HAP-1 (cell line): ENCODE results near the gene SHH.
A peak's percentile ranks its signal among the peaks of the same experiment; 100 is the strongest.

ENCODE experiments used
- DNase-seq, 2 experiments: peaks; one replicate each; pipeline ENCODE4 v3.0.0-alpha.2; 2016 to 2020; ENCODE audit warnings: low spot score in 2 of 2
- H3K27me3 ChIP-seq: fragments of 250-450 bp; sonication (Bioruptor Pico); 2 replicates; pipeline ENCODE4 v1.5.1; 2020; ENCODE audit warnings: low read depth, mild to moderate bottlenecking, moderate library complexity
- H3K36me3 ChIP-seq: fragments of 250-450 bp; sonication (Bioruptor Pico); replicated peaks from 2 replicates; pipeline ENCODE4 v1.5.1; 2020; ENCODE audit warnings: mild to moderate bottlenecking
- H3K4me1 ChIP-seq: fragments of 250-450 bp; sonication (Bioruptor Pico); 2 replicates; pipeline ENCODE4 v1.5.1; 2020; ENCODE audit warnings: mild to moderate bottlenecking
- H3K4me3 ChIP-seq: fragments of 250-450 bp; sonication (Bioruptor Pico); 2 replicates; pipeline ENCODE4 v1.5.1; 2020; ENCODE audit warnings: mild to moderate bottlenecking, moderate library complexity
- H3K9me3 ChIP-seq: fragments of 250-450 bp; sonication (Bioruptor Pico); 2 replicates; pipeline ENCODE4 v1.5.1; 2020; ENCODE audit warnings: mild to moderate bottlenecking, moderate library complexity
- in situ Hi-C: fragments of 300-500 bp; cut with MboI; formaldehyde crosslinking; loops from 3 replicates; pipeline ENCODE4 v1.14.3; 2020; ENCODE audit warnings: low sequenced_read_pairs, inconsistent platforms, mixed read lengths

SHH gene

GRCh38 chr7:155803418-155804376 is 8.6 kb downstream of the SHH start:
- H3K4me1 ChIP-seq, result peaks cover 8% of the 10 kb centered on the region
- no peaks in the 10 kb centered on the region for H3K9me3 ChIP-seq
- H3K4me3 ChIP-seq, result peak overlapping the region; percentile 7; the same call in 1 of the 2 replicates
- in situ Hi-C loops, result loop anchor here (25.0 kb wide), 2 partner anchors 359 to 1009 kb away; no protein-coding TSS in a partner anchor
- no peaks in the 10 kb centered on the region for H3K36me3 ChIP-seq
- peak in 1 of 2 experiments; percentile 60 for DNase-seq
- no peaks in the 10 kb centered on the region for H3K27me3 ChIP-seq

DNA sequence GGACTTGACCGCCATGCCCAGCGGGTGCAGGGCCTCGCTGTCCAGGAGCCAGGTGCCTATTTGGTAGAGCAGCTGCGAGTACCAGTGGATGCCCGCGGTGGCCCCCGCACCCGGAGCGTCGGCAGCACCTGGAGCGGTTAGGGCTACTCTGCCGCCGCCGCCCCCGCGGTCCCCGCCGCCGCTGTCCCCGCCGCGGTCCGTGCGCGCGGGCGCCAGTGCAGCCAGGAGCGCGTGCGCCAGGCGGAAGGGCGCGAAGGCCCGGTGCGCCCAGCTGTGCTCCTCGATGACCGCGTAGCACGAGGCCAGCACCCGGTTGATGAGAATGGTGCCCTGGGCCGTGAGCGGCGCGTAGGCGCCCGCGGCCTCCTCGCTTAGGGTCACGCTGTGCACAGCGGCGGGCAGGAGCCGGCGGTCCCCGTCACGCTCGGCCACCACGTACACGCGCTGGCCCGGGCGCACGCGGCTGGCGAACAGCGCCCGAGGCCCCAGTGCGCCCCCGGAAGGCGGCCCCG is 9.3 kb downstream of the SHH start:
- DNase-seq, result no peak
- no peaks in the 10 kb centered on the region for H3K36me3 ChIP-seq
- in situ Hi-C loops, result loop anchor here (25.0 kb wide), 2 partner anchors 359 to 1009 kb away; no protein-coding TSS in a partner anchor
- H3K9me3 ChIP-seq, result no peaks in the 10 kb centered on the region
- H3K4me1 ChIP-seq, result peaks cover 8% of the 10 kb centered on the region
- no peak overlapping the region for H3K4me3 ChIP-seq
- H3K27me3 ChIP-seq, result no peaks in the 10 kb centered on the region

DNA sequence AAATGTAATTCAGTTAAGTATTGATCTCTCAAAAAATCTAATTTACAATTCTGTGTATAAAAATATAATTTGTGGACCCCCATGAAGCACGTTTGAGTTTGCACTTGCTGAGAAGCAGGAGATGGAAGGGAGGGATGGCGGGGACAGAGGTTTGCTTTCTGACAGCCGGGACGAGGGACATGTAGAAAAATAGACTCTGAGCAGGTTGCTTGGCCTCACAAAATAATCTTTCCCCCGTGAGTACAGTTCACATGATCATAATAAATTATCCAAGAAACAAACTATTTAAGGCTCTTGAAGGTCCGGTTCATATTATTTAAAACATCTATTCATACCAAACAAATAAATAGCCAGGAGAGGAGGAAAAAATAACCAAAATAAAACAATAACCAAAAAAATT is 10.0 kb downstream of the SHH start:
- no peaks in the 10 kb centered on the region for H3K9me3 ChIP-seq
- no peak for DNase-seq
- no peaks in the 10 kb centered on the region for H3K27me3 ChIP-seq
- H3K4me1 ChIP-seq, result peaks cover 8% of the 10 kb centered on the region
- in situ Hi-C loops, result loop anchor here (25.0 kb wide), 2 partner anchors 360 to 1010 kb away; no protein-coding TSS in a partner anchor
- H3K36me3 ChIP-seq, result no peaks in the 10 kb centered on the region
- no peak overlapping the region for H3K4me3 ChIP-seq

DNA sequence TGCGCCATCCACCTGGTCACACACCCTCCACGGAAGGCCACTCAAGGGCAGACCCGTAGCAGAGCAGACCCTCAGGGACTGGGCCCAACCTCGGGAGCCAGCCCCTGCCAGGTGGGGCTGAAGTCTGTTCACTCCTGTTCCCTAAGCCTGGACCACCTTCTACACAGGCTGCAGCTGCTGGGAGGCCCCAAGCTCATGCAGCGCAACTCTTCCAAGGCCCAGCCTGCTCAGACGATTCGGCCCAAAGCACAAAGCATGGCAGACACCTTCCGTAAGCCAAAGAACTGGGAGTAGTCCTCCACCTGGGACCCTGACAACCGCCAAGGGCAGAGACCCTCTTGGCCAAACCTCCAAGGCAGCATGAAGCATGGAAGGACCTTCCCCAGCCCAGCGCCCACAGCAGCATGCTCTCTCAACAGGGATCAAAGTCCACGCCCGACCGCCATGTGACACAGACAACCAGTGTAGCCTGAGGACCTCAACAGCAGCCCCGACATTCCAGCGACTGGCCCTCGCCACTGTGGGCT is 11.5 kb downstream of the SHH start:
- in situ Hi-C loops, result loop anchor here (25.0 kb wide), 2 partner anchors 361 to 1011 kb away; no protein-coding TSS in a partner anchor
- peaks cover 8% of the 10 kb centered on the region for H3K4me1 ChIP-seq
- no peaks in the 10 kb centered on the region for H3K9me3 ChIP-seq
- DNase-seq, result no peak
- no peak overlapping the region for H3K4me3 ChIP-seq
- H3K27me3 ChIP-seq, result no peaks in the 10 kb centered on the region
- H3K36me3 ChIP-seq, result no peaks in the 10 kb centered on the region

DNA sequence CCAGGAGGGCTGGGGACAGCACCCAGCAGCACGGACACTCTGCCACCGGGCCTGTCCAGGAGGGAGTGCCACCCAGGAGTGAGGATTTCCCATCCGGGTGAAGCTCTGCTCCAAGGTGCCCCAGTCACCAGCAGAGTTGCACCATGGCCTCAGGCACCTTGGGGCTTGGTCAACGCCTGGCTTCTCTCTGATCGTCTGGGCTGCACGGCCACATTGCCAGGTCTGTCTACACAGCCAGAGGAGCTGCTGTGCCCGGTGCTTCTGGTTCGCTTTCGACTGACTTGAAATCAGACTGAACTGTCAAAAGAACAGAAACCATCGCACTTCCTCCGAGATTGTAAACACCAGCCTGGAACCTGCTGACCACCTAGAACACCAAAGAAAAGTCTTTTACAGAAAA is 12.0 kb downstream of the SHH start:
- Histone ChIP-seq H3K4me1 (peaks cover 8% of the 10 kb centered on the region), H3K36me3 (no peaks in the 10 kb centered on the region), H3K27me3 (no peaks in the 10 kb centered on the region), H3K4me3 (no peak overlapping the region), H3K9me3 (no peaks in the 10 kb centered on the region)
- no peak for DNase-seq
- in situ Hi-C loops, result loop anchor here (25.0 kb wide), 2 partner anchors 362 to 1012 kb away; no protein-coding TSS in a partner anchor

DNA sequence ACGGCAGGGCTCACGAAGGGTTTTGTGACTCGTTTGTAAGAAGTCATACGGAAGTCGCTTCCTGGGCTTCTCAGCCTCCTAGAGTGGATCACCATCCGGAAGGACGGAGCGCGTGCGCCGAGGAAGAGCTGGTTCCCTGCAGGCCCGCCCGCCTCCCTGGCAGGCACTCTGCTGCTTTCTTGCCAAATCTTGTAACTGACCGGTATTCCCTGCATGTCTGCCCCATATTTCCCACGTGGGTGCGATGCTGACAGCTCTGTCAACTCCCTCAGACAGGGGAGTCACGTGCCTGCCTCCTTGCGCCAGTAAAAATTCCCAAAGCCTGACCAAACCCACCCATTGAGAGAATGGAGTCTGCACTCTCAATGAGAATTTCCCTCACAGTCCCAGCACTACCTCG is 12.7 kb downstream of the SHH start:
- H3K36me3 ChIP-seq, result no peaks in the 10 kb centered on the region
- in situ Hi-C loops, result no loop called here
- no peaks in the 10 kb centered on the region for H3K27me3 ChIP-seq
- H3K4me1 ChIP-seq, result peaks cover 5% of the 10 kb centered on the region
- no peak overlapping the region for H3K4me3 ChIP-seq
- no peak for DNase-seq
- no peaks in the 10 kb centered on the region for H3K9me3 ChIP-seq

- Histone ChIP-seq H3K9me3 (no peaks in the 10 kb centered on the region), H3K4me3 (no peak overlapping the region), H3K36me3 (no peaks in the 10 kb centered on the region), H3K4me1 (no peaks in the 10 kb centered on the region), H3K27me3 (no peaks in the 10 kb centered on the region)
- no peak for DNase-seq
- in situ Hi-C loops, result no loop called here
Observed at GRCh38 chr7:155798673-155799439, 13.4 kb downstream of the SHH start.

- DNase-seq, result no peak
- H3K36me3 ChIP-seq, result no peaks in the 10 kb centered on the region
- no peaks in the 10 kb centered on the region for H3K4me1 ChIP-seq
- H3K9me3 ChIP-seq, result no peaks in the 10 kb centered on the region
- in situ Hi-C loops, result no loop called here
- no peak overlapping the region for H3K4me3 ChIP-seq
- H3K27me3 ChIP-seq, result no peaks in the 10 kb centered on the region
Observed at GRCh38 chr7:155797262-155798250, 14.7 kb downstream of the SHH start.

GRCh38 chr7:155796381-155797261 is 15.6 kb downstream of the SHH start:
- Histone ChIP-seq H3K4me1 (no peaks in the 10 kb centered on the region), H3K4me3 (no peak overlapping the region), H3K27me3 (no peaks in the 10 kb centered on the region), H3K36me3 (no peaks in the 10 kb centered on the region), H3K9me3 (no peaks in the 10 kb centered on the region)
- in situ Hi-C loops, result no loop called here
- DNase-seq, result peak; percentile 37 to 84

DNA sequence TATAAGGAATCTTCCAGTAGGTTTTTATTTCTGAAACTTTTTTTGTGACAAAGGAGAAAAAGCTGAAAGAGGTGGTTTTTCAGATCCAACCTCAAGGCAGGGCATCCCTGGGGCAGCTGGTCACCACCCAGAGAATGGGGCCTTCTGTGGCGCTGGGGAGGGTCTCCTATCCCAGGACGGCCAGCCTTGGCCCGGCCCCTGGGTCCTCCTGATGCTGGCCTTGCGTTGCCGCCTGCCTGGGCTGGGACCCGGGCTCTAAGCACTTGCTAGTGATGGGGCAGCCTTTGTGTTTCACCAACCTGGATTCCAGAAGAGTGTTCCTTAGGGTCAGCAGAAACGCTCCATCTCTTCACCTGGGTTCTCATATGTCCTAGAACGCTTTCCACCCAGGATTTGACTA is 16.3 kb downstream of the SHH start:
- Histone ChIP-seq H3K9me3 (no peaks in the 10 kb centered on the region), H3K27me3 (no peaks in the 10 kb centered on the region), H3K4me1 (no peaks in the 10 kb centered on the region), H3K36me3 (no peaks in the 10 kb centered on the region), H3K4me3 (no peak overlapping the region)
- in situ Hi-C loops, result no loop called here
- DNase-seq, result no peak

GRCh38 chr7:155795401-155795800 is 16.9 kb downstream of the SHH start:
- no peak overlapping the region for H3K4me3 ChIP-seq
- DNase-seq, result no peak
- no peaks in the 10 kb centered on the region for H3K27me3 ChIP-seq
- H3K4me1 ChIP-seq, result no peaks in the 10 kb centered on the region
- H3K9me3 ChIP-seq, result no peaks in the 10 kb centered on the region
- in situ Hi-C loops, result no loop called here
- no peaks in the 10 kb centered on the region for H3K36me3 ChIP-seq

GRCh38 chr7:155794196-155794595 is 18.1 kb downstream of the SHH start:
- H3K9me3 ChIP-seq, result no peaks in the 10 kb centered on the region
- H3K4me1 ChIP-seq, result no peaks in the 10 kb centered on the region
- DNase-seq, result no peak
- in situ Hi-C loops, result no loop called here
- H3K4me3 ChIP-seq, result no peak overlapping the region
- H3K27me3 ChIP-seq, result no peaks in the 10 kb centered on the region
- no peaks in the 10 kb centered on the region for H3K36me3 ChIP-seq
